D341Med (cell line): ENCODE measurements around the gene AP2S1.
"Not testable (repeated sequence)": the region's sequence is repeated elsewhere in the genome, so short reads cannot be mapped to it uniquely, and the experiment has no call there.

Source experiments
- DNase-seq: peaks from one replicate; pipeline ENCODE4 v3.0.0; 2012; ENCODE audit warnings: low spot score

The AP2S1 gene

GRCh38 chr19:46867170-46867569, 16.5 kb upstream of the AP2S1 start:
- DNase-seq = no peak

- no peak for DNase-seq
These were observed 15.9 kb upstream of the AP2S1 start for GRCh38 chr19:46866407-46867136.

- DNase-seq = peak; percentile 43
These were observed 13.4 kb upstream of the AP2S1 start for GRCh38 chr19:46863818-46864629.

- peak; percentile 31 for DNase-seq
These were observed 12.5 kb upstream of the AP2S1 start for GRCh38 chr19:46862974-46863632.

GRCh38 chr19:46862503-46862834, 11.8 kb upstream of the AP2S1 start:
- no peak for DNase-seq

- peak; percentile 35 for DNase-seq
These were observed 11.3 kb upstream of the AP2S1 start for GRCh38 chr19:46861691-46862502.

- DNase-seq = peak; percentile 94
These were observed 10.4 kb upstream of the AP2S1 start, which contains the start of gene ARHGAP35 for GRCh38 chr19:46860846-46861690. Gene ARHGAP35, plus strand, starts transcription at chr19:46860997. Its CDS starts 57,679 bp downstream, at chr19:46918676.

- peak; percentile 92 for DNase-seq
These were observed 9.6 kb upstream of the AP2S1 start for GRCh38 chr19:46860125-46860845.

- DNase-seq = no peak
These were observed 9.0 kb upstream of the AP2S1 start for GRCh38 chr19:46859637-46860124.

- DNase-seq = peak; percentile 91
These were observed 5.7 kb upstream of the AP2S1 start for GRCh38 chr19:46856062-46857022.

GRCh38 chr19:46854698-46855097, 4.1 kb upstream of the AP2S1 start:
- DNase-seq = not testable (repeated sequence)

GRCh38 chr19:46852830-46853229, 2.2 kb upstream of the AP2S1 start:
- DNase-seq = no peak

GRCh38 chr19:46849610-46850009, 1.0 kb downstream of the AP2S1 start:
- no peak for DNase-seq

- DNase-seq = no peak
These were observed 2.3 kb downstream of the AP2S1 start for GRCh38 chr19:46848389-46848788.

- DNase-seq = no peak
These were observed 3.1 kb downstream of the AP2S1 start for GRCh38 chr19:46847528-46847927.

- no peak for DNase-seq
These were observed 4.6 kb downstream of the AP2S1 start for GRCh38 chr19:46845959-46846459.

- no peak for DNase-seq
These were observed 6.6 kb downstream of the AP2S1 start for GRCh38 chr19:46844067-46844489.

GRCh38 chr19:46842791-46843190, 7.9 kb downstream of the AP2S1 start:
- no peak for DNase-seq
